HG03135 (cell line): ENCODE measurements around the gene FNBP1.
A peak's percentile ranks its signal among the peaks of the same experiment; 100 is the strongest.

Experiments used
- ATAC-seq: cut with Tn5 transposase; IDR thresholded peaks from one replicate; pipeline ENCODE4 v1.9.1; 2021; ENCODE audit warnings: mild to moderate bottlenecking, moderate library complexity; ENCODE audit not compliant: unreplicated experiment

The FNBP1 gene

DNA sequence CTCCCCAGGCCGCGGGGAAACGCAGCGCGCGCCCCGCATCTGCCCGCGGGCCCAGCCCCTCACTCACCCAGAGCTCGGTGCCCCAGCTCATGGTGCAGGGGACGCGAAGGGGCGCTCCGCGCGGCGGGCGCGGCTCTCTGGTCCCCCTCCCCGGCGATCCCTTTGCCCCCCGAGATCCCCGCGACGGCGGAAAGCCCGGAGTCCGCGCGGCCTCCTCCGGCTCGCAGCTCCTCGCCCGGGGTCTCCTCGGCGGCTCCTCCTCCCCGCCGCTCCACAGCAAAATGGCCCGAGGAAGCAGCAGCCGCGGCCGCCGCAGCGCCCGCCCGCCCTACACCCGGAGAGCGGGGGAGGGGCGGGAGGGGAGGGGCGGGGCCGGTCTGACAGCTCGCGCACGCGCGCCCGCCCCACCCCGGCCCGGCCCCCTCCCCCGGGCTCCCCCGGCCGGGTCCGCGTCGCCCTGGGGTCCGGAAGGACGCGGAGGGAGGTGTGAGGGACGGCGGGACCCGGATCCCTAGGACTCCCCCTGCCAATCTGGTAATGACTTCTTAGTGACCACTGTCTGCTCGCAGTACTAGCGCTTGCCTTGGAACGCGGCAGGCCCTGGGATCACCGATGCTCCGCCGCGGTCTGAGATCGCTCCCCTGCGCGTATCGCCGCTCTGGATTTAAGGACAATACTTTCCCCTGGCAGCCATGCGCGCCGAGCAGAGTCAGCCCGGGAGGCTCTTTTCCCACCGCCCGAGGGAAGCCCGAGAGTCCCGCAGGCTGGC, at the start of gene FNBP1:
Gene FNBP1, minus strand, starts transcription at position 305 of the 769 bp plus-strand sequence. Its CDS starts 214 bp downstream, at position 91.
- peak; percentile 36 for ATAC-seq

DNA sequence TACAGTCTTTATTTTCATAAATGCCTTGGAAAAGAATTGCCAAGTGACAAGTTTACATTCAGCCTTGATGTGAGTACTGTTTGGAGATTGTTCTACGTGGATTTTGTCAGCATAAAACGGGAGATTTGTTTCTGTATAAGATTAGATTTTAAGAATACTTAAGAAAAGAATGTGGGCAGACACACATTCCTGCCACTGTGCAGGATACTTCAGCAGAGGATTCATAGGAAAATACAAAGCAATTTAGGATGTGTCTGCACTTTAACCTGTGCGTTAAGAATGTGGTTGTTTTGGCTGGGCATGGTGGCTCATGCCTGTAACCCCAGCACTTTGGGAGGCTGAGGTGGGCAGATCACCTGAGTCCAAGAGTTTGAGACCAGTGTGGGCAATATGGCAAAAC, 47.9 kb upstream of the FNBP1 start:
- no peak for ATAC-seq

DNA sequence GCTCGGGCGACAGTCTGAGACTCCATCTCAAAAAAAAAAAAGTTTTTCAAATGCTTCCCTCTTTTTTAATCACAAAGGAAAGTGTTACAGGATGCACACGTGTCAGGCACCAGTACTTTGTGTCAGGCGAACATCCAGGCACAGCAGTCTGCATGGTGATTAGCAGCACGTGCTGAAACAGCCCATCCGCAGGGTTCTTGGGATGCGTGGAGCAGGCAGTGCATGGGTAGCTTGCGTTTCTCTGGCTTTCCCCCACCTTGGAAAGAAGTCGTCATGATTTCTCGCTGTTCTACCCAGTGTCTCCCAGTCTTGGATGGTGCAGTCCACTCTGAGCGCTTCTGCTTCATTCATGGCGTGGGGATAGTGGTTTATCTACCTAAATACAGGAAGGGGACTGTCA, 46.2 kb upstream of the FNBP1 start:
- no peak for ATAC-seq

DNA sequence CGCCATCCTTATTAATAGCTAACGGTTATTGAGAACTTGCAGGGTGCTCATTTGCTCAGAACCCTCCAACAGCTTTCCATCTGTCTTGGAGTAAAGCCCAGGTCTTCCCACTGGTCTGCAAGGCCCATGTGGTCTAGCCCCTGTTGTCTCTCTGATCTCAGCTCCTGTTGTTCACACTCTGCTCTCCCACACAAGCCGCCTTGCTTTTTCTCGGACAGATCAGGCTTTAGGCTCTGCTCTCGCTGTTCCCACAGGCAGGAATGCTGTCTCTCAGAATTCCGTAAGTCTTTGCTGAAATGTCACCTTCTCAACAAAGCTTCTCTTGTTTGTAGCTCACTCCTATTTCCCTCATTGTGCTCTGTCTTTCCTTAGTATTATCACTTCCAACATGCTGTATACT, 45.1 kb upstream of the FNBP1 start:
- ATAC-seq: no peak

DNA sequence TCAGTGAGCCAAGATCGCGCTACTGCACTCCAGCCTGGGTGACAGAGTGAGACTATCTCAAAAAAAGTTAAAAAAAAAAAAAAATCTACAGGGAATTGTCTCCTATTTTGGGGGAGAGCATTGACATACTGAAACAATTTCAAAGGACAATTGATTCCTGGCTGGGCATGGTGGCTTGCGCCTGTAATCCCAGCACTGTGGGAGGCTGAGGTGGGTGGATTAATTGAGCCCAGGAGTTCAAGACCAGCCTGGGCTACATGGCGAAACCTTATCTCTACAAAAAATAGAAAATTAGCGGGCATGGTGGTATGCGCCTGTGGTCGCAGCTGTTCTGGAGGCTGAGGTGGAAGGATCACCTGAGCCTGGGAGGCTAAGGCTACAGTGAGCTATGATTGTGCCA, 41.3 kb upstream of the FNBP1 start:
- no peak for ATAC-seq

DNA sequence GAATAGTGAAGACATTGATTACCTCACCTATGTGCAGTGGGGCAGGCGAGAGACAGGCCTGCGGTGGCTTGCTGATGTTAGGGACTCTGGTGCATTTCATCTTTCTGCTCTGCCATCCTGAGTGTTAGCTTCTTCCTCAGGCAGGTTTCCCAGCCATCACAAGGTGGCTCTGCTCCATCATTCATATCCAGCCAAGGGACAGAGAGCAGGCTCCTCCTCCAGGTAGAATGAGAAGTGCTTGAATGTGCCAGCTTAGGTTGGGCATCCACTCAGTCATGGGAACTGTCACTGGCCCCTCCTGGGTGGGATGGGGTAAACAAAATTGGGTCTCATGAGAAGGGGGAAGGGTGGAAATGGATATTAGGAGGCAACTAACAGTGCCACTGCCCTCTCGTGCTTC, 35.6 kb upstream of the FNBP1 start:
- ATAC-seq: no peak

DNA sequence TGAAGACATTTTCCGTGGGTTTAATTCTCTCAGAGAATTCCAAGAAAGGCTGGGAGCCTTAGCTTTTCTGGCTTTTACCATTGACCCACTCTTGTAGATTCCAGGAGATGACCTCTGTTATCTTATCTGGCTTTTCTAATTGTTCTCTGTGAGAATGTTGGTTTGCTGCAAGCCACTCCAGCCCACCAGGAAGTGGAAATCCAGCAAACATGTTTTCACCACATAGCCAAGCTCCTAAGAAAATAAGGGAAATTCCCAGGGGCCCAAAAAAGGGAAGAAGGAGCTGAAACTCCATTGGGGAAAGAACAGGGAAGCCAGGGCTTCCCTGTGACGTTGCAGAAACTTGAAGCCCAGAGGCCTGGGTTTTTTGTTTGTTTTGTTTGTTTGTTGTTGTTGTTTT, 30.4 kb upstream of the FNBP1 start:
- no peak for ATAC-seq

DNA sequence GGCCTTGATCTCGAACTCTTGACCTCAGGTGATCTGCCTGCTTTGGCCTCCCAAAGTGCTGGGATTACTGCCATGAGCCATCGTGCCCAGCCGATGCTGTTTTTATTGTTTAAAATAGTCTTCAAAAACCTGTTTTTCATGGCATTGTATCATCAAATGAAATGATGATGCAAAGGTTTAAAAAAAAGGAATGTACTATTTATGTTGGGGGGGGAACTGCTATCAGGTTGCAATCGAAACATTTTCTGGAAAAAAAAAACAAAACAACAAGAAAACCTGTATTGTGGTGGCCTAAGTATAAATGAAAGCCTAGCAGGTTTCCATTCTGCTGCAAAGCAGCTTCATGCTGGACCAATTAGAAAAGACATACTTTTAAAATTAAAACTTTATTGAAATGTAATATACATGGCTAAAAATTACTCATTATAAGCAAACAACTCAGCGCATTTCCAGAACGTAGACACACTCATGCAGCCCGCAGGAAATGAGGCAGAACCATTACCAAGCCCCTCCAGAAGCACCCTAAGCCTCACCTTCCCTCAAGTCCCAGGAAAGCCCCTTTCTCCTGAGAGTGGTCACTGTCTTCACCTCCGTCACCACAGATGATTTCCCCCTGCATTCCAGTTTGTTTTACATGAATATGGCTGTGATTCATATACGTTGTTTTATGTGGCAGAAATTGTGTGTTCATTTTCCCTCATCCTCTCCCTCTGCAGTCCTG, 29.7 kb upstream of the FNBP1 start:
- ATAC-seq: no peak

DNA sequence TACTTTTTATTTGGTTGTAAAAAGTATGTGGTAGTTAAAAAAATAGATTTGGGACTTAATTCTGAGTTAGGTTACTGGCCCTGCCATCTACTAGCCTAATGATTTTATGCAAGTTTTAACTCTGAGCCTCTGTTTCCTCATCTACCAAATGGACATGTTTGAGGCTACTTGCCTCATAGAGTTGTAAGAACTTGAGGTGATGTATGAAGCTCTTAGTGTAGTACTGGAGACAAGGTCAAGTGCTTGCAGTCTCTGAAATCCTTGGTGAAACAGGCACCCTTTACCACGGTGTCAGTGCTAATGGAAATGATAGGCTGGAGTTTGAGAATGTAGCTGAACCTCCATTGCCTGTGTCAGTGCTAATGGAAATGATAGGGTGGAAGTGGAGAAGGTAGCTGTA, 26.1 kb upstream of the FNBP1 start:
- no peak for ATAC-seq

DNA sequence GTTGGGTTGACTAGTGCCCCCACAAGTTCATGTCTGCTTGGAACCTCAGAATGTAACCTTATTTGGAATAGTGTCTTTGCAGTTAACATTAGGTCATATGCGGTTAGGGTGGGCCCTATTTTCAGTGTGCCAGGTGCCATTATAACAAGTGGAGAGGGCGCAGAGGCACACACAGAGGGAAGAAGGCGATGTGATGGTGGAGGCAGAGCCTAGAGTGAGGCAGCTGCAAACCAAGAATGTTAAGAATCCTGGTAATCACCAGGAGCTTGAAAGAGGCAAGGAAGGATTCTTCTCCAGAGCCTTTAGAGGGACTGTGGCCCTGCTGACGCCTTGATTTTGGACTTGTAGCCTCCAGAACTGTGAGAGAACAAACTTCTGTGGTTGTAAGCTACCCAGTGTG, 21.6 kb upstream of the FNBP1 start:
- no peak for ATAC-seq

DNA sequence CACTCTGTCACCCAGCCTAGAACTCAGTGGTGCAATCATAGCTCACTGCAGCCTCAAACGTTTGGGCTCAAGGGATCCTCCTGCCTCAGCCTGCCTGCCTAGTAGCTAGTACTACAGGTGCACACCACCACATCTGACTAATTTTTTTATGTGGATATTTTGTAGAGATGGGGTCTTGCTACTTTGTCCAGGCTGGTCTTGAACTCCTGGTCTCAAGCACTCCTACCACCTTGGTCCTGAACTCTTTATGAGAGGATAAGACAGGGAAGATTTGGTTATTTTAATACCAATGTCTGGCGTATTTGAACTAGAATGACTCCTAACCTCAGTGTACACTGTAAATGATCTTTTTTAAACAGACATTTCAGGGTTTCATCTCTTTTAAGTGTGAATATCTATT, 19.8 kb upstream of the FNBP1 start:
- no peak for ATAC-seq

DNA sequence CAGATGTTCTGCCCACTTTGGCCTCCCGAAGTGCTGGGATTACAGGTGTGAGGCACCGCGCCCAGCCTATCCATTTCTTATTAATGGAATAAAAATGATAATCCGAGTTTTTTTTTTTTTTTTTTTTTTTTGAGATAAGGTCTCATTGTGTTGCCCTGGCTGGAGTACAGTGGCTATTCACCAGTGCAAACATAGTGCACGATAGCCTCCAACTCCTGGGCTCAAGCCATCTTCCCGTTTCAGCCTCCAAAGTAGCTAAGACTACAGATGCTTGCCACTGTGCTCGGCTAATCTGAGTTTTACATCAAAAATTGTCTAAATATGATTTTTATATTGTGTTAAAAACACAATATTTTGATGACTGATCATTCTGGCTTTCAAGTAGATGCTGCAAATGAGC, 17.3 kb upstream of the FNBP1 start:
- no peak for ATAC-seq

DNA sequence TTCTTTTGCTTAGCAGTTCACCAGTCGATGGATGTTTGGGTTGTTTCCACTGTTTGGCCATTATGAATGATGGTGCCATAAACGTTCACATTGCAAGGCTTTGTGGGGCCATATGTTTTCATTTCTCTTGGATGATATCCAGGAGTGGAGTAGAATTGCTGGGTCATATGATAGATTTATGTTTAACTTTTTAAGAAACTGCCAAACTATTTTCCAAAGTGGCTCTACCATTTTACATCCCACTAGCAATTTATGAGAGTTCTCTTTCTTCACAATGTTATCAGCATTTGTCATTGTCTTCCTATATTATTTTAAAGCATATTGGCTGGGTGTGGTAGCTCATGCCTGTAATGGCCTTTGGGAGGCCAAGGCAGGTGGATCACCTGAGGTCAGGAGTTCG, 15.9 kb upstream of the FNBP1 start:
- ATAC-seq: no peak

DNA sequence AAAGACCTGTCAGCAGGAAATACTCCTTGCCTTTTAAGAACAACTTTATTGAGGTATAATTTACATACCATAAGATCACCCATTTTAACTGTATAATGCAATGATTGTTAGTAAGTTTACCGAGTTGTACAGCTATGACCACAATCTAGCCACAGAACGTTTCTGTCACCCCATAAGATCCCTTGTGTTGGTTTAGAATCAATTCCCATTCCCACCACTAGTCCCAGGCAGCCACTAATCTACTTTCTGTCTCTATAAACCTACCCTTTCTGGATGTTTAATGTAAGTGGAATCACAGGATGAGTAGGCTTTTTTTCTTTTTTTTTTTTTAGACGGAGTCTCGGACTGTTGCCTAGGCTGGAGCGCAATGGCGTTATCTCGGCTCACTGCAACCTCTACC, 15.2 kb upstream of the FNBP1 start:
- ATAC-seq: no peak

DNA sequence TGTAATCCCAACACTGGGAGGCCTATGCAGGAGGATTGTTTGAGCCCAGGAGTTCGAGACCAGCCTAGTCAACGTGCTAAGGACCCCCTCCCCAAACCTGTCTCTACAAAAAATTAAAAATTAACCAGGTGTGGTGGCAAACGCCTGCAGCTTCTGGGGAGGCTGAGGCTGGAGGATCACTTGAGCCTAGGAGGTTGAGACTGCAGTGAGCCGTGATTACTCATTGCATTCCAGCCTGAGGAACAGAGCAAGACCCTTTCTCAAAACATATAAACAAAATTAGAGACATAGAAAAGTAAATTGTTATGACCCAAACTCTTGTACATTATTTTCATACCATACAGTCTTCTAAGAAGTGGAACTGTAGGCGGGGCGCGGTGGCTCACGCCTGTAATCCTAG, 11.8 kb upstream of the FNBP1 start:
- no peak for ATAC-seq

DNA sequence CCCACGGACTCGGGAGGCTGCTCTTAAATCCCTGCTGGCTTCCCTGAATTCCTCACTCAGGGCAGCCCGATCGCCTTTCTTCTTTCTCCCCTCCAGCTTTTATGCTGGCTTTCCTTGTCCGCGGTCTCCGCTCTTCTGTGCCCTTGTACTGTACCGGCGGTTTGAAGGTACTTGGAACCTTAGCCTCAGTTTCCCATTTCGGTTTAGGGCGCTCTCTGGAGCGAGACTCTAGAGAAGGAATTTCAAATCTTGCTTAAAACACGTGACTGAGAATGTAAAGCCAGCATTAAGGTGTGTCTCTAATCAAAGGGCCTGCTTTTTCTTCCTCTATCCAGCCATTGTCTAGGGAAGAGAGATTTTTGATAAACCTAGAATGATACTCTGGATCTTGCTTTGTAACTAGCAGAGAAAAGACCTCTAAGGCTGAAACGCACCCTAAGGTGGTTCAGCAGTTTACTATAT, 11.4 kb upstream of the FNBP1 start:
- ATAC-seq: no peak

DNA sequence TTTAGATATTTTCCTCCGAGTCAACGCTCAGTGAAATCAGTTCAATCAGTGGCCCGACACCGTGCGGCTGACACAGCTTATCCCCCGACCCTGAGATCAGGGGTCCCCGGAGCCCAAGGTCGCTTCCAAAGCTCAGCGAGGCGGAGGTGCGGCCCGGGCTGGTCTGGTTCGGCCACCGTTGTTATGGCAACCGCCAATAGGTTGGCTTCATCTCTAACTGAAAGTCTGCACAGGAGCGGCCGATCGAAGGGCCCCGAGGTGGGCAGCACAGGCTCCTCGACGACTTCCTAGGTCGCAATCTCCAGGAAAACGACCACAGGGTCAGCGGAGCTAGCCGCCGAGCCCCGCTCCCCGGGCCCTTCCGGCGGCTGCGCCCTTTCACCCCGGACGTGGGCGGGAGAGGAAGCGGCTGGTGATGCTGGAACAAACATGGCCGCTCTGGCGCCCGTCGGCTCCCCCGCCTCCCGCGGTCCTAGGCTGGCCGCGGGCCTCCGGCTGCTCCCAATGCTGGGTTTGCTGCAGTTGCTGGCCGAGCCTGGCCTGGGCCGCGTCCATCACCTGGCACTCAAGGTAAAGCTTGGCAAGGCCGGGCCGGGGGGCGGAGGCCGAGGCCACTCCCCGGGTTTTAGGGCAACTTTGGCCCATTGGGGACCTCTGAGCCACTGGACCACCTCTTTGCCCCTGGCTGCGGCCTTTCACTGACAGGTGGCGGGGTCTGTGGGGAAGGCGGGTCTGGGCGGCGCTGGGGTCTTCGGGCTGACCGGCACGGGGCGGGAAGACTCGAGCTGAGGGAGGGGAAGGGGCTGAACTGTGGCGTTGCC, 10.7 kb upstream of the FNBP1 start, which contains the start of gene GPR107:
Gene GPR107, plus strand, starts transcription at position 403 of the 821 bp plus-strand sequence. Its CDS starts 27 bp downstream, at position 430.
- ATAC-seq: peak; percentile 79

DNA sequence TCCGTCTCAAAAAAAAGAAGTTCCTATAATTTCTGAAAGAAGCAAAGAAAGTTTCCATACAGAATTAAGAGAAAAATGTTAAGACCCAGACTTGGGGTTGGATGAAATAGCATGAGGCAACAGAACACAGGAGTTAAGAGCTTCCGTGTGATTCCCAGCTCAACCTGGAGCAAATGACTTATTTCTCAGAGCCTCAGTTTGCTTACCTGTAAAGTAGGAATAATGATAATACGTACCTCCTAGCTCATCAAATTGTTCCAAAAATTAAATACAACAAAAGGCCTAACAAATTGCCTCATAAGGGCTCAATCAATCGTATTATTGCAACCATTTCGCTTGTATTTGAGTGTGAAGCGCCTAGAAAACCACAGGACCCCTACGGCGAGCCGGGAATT, 10.1 kb upstream of the FNBP1 start:
- ATAC-seq: no peak

DNA sequence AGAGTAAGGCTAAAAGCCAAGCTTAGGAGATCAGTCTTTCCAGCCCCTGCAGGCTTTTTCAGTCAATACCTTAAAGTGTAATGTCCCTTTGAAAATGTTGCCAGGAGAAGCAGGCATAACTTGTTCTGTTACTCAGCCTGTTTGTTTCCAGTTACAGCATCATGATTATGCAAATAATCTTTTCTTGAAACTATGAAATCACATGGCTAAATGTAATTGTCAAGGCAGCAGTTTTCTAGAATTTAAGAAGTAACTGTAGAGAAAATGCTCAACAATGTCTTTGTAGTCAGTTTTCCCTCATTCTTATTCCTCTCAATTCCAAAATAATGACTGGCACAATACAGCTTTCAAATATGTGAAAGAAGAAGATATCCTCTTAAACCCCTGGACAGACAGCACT, 8.9 kb upstream of the FNBP1 start:
- ATAC-seq: no peak

DNA sequence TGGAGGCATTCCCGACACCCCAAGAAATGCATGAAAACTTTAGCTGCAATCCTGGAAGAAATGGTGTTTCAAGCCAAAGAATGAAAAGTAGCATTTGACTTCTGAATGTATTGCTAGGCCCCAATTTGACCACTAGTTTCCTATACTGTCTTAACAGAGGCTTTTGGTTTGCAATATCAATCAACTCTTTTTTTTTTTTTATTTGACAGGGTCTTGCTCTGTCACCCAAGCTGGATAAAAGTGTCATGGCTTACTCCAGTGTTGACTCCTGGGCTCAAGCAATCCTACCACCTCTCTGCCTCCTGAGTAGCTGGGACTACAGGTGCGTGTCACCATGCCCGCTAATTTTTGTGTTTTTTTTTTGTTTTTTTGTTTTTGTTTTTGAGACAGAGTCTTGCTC, 7.5 kb upstream of the FNBP1 start:
- ATAC-seq: no peak

DNA sequence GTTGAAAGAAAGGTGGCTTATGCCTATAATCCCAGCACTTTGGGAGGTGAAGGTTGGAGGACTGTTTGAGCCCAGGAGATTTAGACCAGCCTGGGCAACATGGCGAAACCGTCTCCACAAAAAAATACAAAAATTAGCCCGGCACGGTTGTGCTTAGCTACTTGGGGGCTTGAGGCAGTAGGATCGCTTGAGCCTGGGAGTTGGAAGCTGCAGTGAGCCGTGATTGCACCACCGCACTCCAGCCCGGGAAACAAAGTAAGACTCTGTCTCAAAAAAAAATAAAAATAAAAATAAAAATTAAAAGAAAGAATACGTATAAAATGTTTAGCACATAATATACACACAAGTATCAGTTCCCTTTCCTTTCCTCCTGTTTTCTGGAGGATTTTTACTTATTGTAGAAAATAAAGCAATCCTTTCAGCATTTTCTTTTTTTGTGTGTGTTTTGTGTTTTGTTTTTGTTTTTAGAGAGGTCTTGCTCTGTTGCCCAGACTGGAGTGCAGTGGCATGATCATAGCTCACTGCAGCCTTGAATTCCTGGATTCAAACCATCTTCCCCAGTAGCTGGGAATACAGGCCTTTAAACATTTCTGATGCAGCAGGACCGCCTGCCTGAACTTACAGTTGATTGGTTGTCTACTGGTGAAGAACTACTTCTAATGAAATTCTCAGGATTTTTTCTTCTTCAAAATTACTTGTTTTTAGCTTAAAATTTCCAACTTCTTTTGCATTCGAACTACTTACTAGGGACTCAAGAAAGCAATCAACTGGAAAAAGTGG, 6.6 kb upstream of the FNBP1 start:
- no peak for ATAC-seq
